ENCODE measurements around the gene ZNF682.
"Not testable (repeated sequence)": the region's sequence is repeated elsewhere in the genome, so short reads cannot be mapped to it uniquely, and the experiment has no call there.

ZNF682 gene

DNA sequence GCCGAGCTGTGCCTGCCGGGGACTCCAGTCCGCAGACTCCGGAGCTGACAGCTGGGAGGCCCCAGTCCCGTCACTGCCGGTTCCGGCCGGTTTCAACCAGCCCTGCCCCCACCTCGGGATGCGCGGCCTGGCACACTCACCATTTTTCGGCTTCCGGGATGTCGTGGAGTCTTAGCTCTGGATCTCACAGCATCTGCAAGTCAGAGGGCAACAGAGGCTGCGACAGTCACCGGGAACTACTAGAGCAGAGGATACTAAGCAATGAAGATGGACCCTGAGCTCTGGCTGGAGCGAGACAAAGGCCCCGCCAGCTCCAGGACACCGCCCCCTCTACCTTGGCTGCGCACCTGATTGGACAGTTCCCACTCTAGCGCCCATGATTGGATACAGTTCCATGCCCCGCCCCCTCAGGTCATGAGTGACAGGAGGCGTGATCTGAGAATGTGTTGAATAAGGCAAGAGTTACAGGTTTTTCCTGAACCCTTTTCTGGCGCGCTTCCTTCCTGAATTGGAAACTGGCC is at the start of gene ZNF682:
TSS of gene ZNF682 (minus strand) at position 303 of the 521 bp plus-strand sequence. CDS start at position 143, 160 bp downstream.
- peaks cover 5% of the 10 kb centered on the region for H3K9me3 ChIP-seq (ENCODE audit: severe bottlenecking)
- TF ChIP-seq CTCF (IDR thresholded peaks at IDR 0.05; ENCODE audit: poor library complexity, severe bottlenecking): no peak
- H3K27me3 ChIP-seq (ENCODE audit: insufficient read depth, poor library complexity, severe bottlenecking): no peaks in the 10 kb centered on the region
- H3K4me3 ChIP-seq (ENCODE audit: severe bottlenecking): peak within 1 kb of the TSS; percentile 67
- DNase-seq (ENCODE audit: low spot score): peak; percentile 90
- no peaks in the 10 kb centered on the region for H3K4me1 ChIP-seq (ENCODE audit: insufficient read depth, poor library complexity, severe bottlenecking)
- peak; percentile 100 for ATAC-seq (ENCODE audit: low read depth)
- no peaks in the 10 kb centered on the region; the same call in none of the 2 replicates for H3K36me3 ChIP-seq (ENCODE audit: low read depth)
- peak within 1 kb of the TSS; percentile 51 for H3K27ac ChIP-seq (ENCODE audit: poor library complexity, severe bottlenecking)

DNA sequence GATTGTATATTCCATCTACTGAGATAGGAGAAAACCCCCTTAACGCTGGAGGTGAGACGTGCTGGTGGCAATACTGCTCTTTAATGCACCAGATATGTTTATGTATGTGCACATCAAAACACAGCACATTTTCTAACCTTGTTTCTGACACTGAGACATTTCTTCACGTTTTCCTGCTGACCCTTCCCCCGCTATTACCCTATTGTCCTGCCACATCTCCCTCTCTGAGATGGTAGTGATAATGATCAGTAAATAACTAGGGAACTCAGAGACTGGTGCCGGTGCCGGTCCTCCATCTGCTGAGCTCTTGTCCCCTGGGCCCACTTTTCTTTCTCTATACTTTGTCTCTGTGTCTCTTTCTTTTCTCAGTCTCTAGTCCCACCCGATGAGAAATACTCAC is 43.6 kb upstream of the ZNF682 start:
- not testable (repeated sequence) for H3K27ac ChIP-seq (ENCODE audit: poor library complexity, severe bottlenecking)

DNA sequence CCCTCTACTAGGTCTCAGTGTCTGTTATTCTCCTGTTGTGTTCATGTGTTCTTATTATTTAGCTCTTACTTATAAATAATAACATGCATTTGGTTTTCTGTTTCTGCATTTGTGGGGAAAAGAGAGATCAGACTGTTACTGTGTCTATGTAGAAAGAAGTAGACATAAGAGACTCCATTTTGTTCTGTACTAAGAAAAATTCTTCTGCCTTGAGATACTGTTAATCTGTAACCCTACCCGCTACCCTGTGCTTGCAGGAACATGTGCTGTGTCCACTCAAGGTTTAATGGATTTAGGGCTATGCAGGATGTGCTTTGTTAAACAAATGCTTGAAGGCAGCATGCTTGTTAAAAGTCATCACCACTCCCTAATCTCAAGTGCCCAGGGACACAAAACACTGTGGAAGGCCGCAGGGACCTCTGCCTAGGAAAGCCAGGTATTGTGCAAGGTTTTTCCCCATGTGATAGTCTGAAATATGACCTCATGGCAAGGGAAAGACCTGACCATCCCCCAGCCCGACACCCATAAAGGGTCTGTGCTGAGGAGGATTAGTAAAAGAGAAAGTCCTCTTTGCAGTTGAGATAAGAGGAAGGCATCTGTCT is 43.0 kb upstream of the ZNF682 start:
- not testable (repeated sequence) for H3K27me3 ChIP-seq (ENCODE audit: insufficient read depth, poor library complexity, severe bottlenecking); H3K27ac ChIP-seq (ENCODE audit: poor library complexity, severe bottlenecking); DNase-seq (ENCODE audit: low spot score); H3K4me1 ChIP-seq (ENCODE audit: insufficient read depth, poor library complexity, severe bottlenecking); H3K36me3 ChIP-seq (ENCODE audit: low read depth); H3K4me3 ChIP-seq (ENCODE audit: severe bottlenecking); H3K9me3 ChIP-seq (ENCODE audit: severe bottlenecking); ATAC-seq (ENCODE audit: low read depth)

More for the DNA sequence above, 43.6 kb upstream of the ZNF682 start:
- not testable (repeated sequence) for H3K4me3 ChIP-seq (ENCODE audit: severe bottlenecking); ATAC-seq (ENCODE audit: low read depth); H3K36me3 ChIP-seq (ENCODE audit: low read depth); H3K9me3 ChIP-seq (ENCODE audit: severe bottlenecking); DNase-seq (ENCODE audit: low spot score); H3K4me1 ChIP-seq (ENCODE audit: insufficient read depth, poor library complexity, severe bottlenecking); H3K27me3 ChIP-seq (ENCODE audit: insufficient read depth, poor library complexity, severe bottlenecking)

- peaks cover 3% of the 10 kb centered on the region for H3K9me3 ChIP-seq (ENCODE audit: severe bottlenecking)
- H3K4me1 ChIP-seq (ENCODE audit: insufficient read depth, poor library complexity, severe bottlenecking): no peaks in the 10 kb centered on the region
- no peak overlapping the region for H3K4me3 ChIP-seq (ENCODE audit: severe bottlenecking)
- no peak for ATAC-seq (ENCODE audit: low read depth)
- H3K27ac ChIP-seq (ENCODE audit: poor library complexity, severe bottlenecking): no peak overlapping the region
- no peaks in the 10 kb centered on the region for H3K27me3 ChIP-seq (ENCODE audit: insufficient read depth, poor library complexity, severe bottlenecking)
- H3K36me3 ChIP-seq (ENCODE audit: low read depth): peaks cover 3% of the 10 kb centered on the region; the same call in 1 of the 2 replicates
- no peak for TF ChIP-seq CTCF (IDR thresholded peaks at IDR 0.05; ENCODE audit: poor library complexity, severe bottlenecking)
- DNase-seq (ENCODE audit: low spot score): no peak
Observed at GRCh38 chr19:20080656-20081055, 41.4 kb upstream of the ZNF682 start.

GRCh38 chr19:20079476-20079875 is 40.2 kb upstream of the ZNF682 start:
- Histone ChIP-seq H3K27ac (ENCODE audit: poor library complexity, severe bottlenecking) (no peak overlapping the region), H3K36me3 (ENCODE audit: low read depth) (peaks cover 3% of the 10 kb centered on the region; the same call in 1 of the 2 replicates), H3K4me3 (ENCODE audit: severe bottlenecking) (peak overlapping the region; percentile 53), H3K9me3 (ENCODE audit: severe bottlenecking) (no peaks in the 10 kb centered on the region), H3K27me3 (ENCODE audit: insufficient read depth, poor library complexity, severe bottlenecking) (no peaks in the 10 kb centered on the region), H3K4me1 (ENCODE audit: insufficient read depth, poor library complexity, severe bottlenecking) (no peaks in the 10 kb centered on the region)
- no peak for ATAC-seq (ENCODE audit: low read depth)
- DNase-seq (ENCODE audit: low spot score): no peak
- no peak for TF ChIP-seq CTCF (IDR thresholded peaks at IDR 0.05; ENCODE audit: poor library complexity, severe bottlenecking)

DNA sequence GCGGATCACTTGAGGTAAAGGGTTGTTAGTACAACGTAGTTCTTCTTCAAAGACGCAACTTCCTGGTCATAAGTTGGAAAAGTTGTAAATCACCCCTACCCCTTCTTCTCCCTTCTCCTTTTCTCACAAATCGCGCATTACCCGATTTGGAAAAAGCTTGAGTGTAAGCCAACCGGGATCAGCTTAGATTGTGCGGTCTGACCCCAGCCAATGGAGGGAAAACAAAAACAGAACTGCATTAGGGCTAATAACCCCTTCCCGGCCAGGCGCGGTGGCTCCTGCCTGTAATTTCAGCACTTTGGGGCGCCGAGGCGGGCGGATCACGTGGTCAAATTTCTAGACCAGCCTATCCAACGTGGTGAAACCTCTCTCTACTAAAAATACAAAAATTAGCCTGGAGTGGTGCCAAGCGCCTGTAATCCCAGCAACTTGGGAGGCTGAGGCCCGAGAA is 39.3 kb upstream of the ZNF682 start:
- H3K36me3 ChIP-seq (ENCODE audit: low read depth): peaks cover 3% of the 10 kb centered on the region; the same call in 1 of the 2 replicates
- peak overlapping the region; percentile 52 for H3K27ac ChIP-seq (ENCODE audit: poor library complexity, severe bottlenecking)
- no peak for TF ChIP-seq CTCF (IDR thresholded peaks at IDR 0.05; ENCODE audit: poor library complexity, severe bottlenecking)
- H3K9me3 ChIP-seq (ENCODE audit: severe bottlenecking): no peaks in the 10 kb centered on the region
- DNase-seq (ENCODE audit: low spot score) (no peak), ATAC-seq (ENCODE audit: low read depth) (peak; percentile 28)
- peak overlapping the region; percentile 53 for H3K4me3 ChIP-seq (ENCODE audit: severe bottlenecking)
- H3K4me1 ChIP-seq (ENCODE audit: insufficient read depth, poor library complexity, severe bottlenecking): no peaks in the 10 kb centered on the region
- H3K27me3 ChIP-seq (ENCODE audit: insufficient read depth, poor library complexity, severe bottlenecking): no peaks in the 10 kb centered on the region
